Measurements from ENCODE around the gene DYRK1A.

Gene DYRK1A

GRCh38 chr21:37554661-37555379 lies 188.2 kb downstream of the DYRK1A start:
- H3K27ac ChIP-seq = no peak overlapping the region
- TF ChIP-seq, protein P1, sequence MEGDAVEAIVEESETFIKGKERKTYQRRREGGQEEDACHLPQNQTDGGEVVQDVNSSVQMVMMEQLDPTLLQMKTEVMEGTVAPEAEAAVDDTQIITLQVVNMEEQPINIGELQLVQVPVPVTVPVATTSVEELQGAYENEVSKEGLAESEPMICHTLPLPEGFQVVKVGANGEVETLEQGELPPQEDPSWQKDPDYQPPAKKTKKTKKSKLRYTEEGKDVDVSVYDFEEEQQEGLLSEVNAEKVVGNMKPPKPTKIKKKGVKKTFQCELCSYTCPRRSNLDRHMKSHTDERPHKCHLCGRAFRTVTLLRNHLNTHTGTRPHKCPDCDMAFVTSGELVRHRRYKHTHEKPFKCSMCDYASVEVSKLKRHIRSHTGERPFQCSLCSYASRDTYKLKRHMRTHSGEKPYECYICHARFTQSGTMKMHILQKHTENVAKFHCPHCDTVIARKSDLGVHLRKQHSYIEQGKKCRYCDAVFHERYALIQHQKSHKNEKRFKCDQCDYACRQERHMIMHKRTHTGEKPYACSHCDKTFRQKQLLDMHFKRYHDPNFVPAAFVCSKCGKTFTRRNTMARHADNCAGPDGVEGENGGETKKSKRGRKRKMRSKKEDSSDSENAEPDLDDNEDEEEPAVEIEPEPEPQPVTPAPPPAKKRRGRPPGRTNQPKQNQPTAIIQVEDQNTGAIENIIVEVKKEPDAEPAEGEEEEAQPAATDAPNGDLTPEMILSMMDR (conservative IDR thresholded peaks at IDR 0.05) = no peak

DNA sequence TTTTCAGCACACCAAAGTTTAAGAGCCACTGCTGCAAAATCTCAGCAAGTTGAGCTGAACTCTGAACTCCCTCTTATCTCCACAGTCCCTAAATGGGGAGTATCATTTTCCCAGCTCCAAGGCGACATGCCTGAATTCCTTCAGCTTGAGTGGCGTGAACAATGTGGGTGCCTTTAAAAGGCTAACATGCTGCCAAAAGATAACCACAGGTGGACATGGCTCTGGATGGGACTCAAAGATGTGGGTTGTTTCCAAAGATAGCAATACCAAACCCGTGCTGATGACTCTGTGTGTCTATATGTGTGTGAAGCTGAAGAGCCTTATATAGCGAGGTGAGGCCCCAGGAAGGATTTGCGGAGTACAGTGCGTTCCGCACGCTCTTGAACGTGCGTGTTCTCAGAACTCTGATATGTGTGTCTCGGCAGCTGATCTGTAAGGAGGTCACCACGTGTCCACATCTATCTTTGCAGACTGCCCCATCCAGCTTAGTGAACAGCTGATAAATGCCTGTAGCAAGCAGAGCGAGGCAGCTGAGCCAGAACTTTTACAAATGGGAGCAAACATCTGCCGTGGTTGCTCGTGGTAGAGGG lies 189.2 kb downstream of the DYRK1A start:
- no peak overlapping the region for H3K27ac ChIP-seq
- TF ChIP-seq, protein P1 (conservative IDR thresholded peaks at IDR 0.05) = no peak

DNA sequence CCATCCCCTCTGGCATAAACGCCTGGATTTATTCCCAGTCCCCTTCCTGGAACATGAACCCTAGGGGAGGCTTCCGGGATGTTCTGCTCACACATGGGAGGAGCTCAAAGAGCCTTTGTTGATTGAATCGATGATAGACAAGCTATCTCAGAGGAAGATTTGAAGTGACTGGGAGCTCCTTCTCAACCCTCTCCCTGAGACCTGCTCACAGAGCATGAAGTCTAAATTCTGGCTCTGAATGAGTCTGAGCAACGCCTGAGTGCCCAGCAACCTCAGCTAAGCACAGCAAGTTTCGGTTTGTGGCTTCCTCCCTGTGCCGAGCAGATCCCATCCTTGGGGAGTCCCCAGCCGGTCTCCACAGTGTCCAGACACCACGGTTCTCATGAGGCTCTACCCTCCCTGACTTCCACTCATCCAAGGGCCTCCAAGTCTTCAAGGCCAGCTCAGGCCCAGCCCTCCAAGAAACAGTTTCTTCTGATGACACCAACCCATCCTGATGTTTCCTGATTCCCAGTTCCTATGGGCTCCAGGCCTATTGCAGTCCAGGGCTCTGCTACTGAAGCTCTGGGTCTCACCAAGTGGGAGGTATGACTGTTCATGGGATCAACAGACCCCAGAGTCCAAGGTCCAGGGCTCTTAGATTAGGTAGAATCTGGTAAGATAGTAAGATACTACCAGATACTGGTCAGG lies 190.8 kb downstream of the DYRK1A start:
- TF ChIP-seq, protein P1 (conservative IDR thresholded peaks at IDR 0.05) = no peak
- no peak overlapping the region for H3K27ac ChIP-seq

DNA sequence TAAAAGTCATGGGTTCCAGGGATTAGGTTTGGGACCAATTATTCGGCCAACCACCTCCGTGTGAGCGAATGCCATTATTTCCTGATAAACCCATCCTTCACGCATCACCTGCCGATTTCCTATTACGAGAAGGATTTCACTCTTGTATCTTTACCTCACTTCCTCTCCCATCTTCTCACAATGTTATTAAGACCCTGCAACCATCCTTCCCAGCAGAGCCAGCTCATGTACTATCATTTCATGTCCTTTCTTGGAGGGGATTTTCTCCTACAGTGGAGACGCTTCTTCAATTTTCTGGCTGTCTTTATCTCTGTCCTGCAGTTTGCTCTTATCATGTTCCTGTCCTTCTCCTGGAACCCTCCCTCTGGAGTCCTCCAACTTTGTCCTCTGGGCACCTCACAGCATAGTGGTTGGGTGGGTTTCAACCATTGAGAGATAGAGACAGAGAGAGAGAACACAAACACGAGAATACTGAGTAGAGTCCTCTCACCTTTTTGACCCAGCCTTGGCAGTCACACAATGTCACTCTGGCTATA lies 192.2 kb downstream of the DYRK1A start:
- TF ChIP-seq, protein P1 (conservative IDR thresholded peaks at IDR 0.05) = no peak

GRCh38 chr21:37560385-37560784 lies 193.8 kb downstream of the DYRK1A start:
- no peak overlapping the region for H3K27ac ChIP-seq
- TF ChIP-seq, protein P1 (conservative IDR thresholded peaks at IDR 0.05) = no peak

More for the DNA sequence above, 192.2 kb downstream of the DYRK1A start:
- H3K27ac ChIP-seq = no peak overlapping the region

GRCh38 chr21:37561506-37561905 lies 194.9 kb downstream of the DYRK1A start:
- TF ChIP-seq, protein P1 (conservative IDR thresholded peaks at IDR 0.05) = no peak
- no peak overlapping the region for H3K27ac ChIP-seq

Data from VCaP (cell line).